GM23248 (cell line): ENCODE data around the gene CNTN3.

ENCODE experiments used
- EZH2 ChIP-seq: fragments of 200-600 bp; sonication (generic); IDR thresholded peaks from 2 replicates; pipeline ENCODE4 v1.6.1; 2018; ENCODE audit warnings: antibody characterized with exemption, mild to moderate bottlenecking; ENCODE audit not compliant: insufficient read depth, poor library complexity, severe bottlenecking
- EZH2phosphoT487 ChIP-seq: fragments of 200-600 bp; sonication (generic); IDR thresholded peaks from 2 replicates; pipeline ENCODE4 v1.6.1; 2018; ENCODE audit warnings: antibody characterized with exemption, moderate library complexity, mild to moderate bottlenecking, low read depth; ENCODE audit not compliant: insufficient read depth

DNA sequence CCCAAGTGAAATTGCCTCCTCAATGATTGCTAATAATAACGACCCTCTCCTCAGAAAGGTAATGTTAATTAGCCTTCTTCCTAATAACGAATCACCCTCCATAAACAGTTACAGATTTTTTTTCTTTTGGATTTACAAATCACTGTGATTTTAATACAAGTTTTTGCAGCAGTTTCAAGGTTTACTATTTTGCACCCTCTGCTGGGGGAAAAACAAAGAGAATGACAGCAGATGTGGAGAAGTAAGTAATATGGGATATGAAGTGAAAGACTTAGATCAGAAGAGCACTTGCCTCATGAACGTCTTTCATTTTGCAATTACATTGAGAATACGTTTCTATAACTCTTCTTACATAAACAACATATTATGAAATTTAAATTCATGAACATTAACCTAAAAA is 16.1 kb upstream of the CNTN3 start:
- TF ChIP-seq EZH2 (no peak), EZH2phosphoT487 (no peak)
